Testis (tissue), 2 donors: ENCODE results near the gene KIAA1958.

Experiments used
- CTCF ChIP-seq, 3 experiments: fragments of 450-650 bp in 2 of 3; fragments of 200-600 bp in 1 of 3; sonication (generic) in 1 of 3; IDR thresholded peaks; one replicate each; pipeline ENCODE4 v1.5.1; 2016 to 2019; ENCODE audit warnings: antibody characterized with exemption in 3 of 3, mild to moderate bottlenecking in 2 of 3, moderate library complexity in 1 of 3
- POLR2A ChIP-seq: fragments of 450-650 bp; IDR thresholded peaks from one replicate; pipeline ENCODE4 v1.6.1; 2017; ENCODE audit warnings: antibody characterized with exemption, mild to moderate bottlenecking, moderate library complexity

GRCh38 chr9:112553256-112553826 lies 66.7 kb downstream of the KIAA1958 start:
- no peak for TF ChIP-seq CTCF (IDR thresholded peaks at IDR 0.05)
- TF ChIP-seq POLR2A = no peak
